Upper lobe of left lung (tissue), 6 donors: Measurements from ENCODE around the gene L3MBTL3. TPM values are rescaled to one million over a fixed set of nuclear protein-coding genes. Genes with fewer than 3 reads are reported as not detected.

Experiments used
- ATAC-seq, 2 donors: fragments of 200-7000 bp; cut with Tn5 transposase; one replicate each; pipeline ENCODE4 v1.9.1; 2022; ENCODE audit warnings: mild to moderate bottlenecking in 2 of 2, moderate library complexity in 2 of 2; ENCODE audit not compliant: low FRiP score in 2 of 2
- DNase-seq, 2 donors: peaks; one replicate each; pipeline ENCODE4 v3.0.0-alpha.2; 2019 to 2020
- H3K27ac ChIP-seq, 4 donors: fragments of 200-600 bp; sonication (generic); one replicate each; pipeline ENCODE4 v1.5.1; 2016 to 2019
- H3K27me3 ChIP-seq, 4 donors: fragments of 200-600 bp; sonication (generic); one replicate each; pipeline ENCODE4 v1.5.1; 2017 to 2019
- H3K36me3 ChIP-seq, 4 donors: fragments of 200-600 bp; sonication (generic); one replicate each; pipeline ENCODE4 v1.5.1; 2016 to 2019
- H3K4me1 ChIP-seq, 4 donors: fragments of 200-600 bp; sonication (generic); one replicate each; pipeline ENCODE4 v1.5.1; 2018 to 2019
- H3K4me3 ChIP-seq, 4 donors: fragments of 200-600 bp; sonication (generic); one replicate each; pipeline ENCODE4 v1.5.1; 2017 to 2019; ENCODE audit warnings: mild to moderate bottlenecking in 2 of 4, moderate library complexity in 1 of 4
- H3K9me3 ChIP-seq, 4 donors: fragments of 200-600 bp; sonication (generic); one replicate each; pipeline ENCODE4 v1.5.1; 2018 to 2019
- CTCF ChIP-seq, 6 experiments: fragments of 450-650 bp in 4 of 6; fragments of 200-600 bp in 2 of 6; sonication (generic) in 2 of 6; IDR thresholded peaks; one replicate each; pipeline ENCODE4 v1.5.1; 2016 to 2019; ENCODE audit warnings: antibody characterized with exemption in 6 of 6
- EP300 ChIP-seq, 4 donors: sonication (generic); formaldehyde crosslinking; IDR thresholded peaks; one replicate each; pipeline ENCODE4 v1.5.1; 2017; ENCODE audit warnings: antibody characterized with exemption in 4 of 4, control low read depth in 2 of 4
- POLR2A ChIP-seq, 4 donors: fragments of 450-650 bp; IDR thresholded peaks; one replicate each; pipeline ENCODE4 v1.5.1; 2016 to 2017; ENCODE audit warnings: antibody characterized with exemption in 4 of 4, mild to moderate bottlenecking in 2 of 4
- POLR2AphosphoS5 ChIP-seq, 2 donors: sonication (generic); formaldehyde crosslinking; IDR thresholded peaks; one replicate each; pipeline ENCODE4 v1.5.1; 2017; ENCODE audit warnings: antibody characterized with exemption in 2 of 2
- WGBS, 2 donors: methylation state at CpG; one replicate each; pipeline ENCODE4 v1.1.5; 2017 to 2018; 5-methylcytosine and 5-hydroxymethylcytosine counted together
- total RNA-seq, 6 donors: library from RNA; depleted of rRNA in 4 of 6; stranded (reverse); fragments of >200 nt in 4 of 6; gene quantifications; one replicate each; pipeline versions ENCODE4 v1.1.0 to v1.2.1, GENCODE V29; 2016 to 2021
- donor health status: DM: no; HTN: no; CAD: no; lungs with moderate emphysema.
- donor health status: DM: no; HTN: yes; CAD: no; lungs with severe emphysema.

Gene L3MBTL3
- total RNA-seq, 6 donors from 2014 or later = 3.2 to 9.3 (median 6.5) TPM

GRCh38 chr6:130047088-130047995 lies 29.0 kb downstream of the L3MBTL3 start:
- no peak for TF ChIP-seq CTCF (IDR thresholded peaks at IDR 0.05)
- no peak for TF ChIP-seq EP300 (IDR thresholded peaks at IDR 0.05)
- TF ChIP-seq POLR2AphosphoS5 (IDR thresholded peaks at IDR 0.05) = no peak
- TF ChIP-seq POLR2A (IDR thresholded peaks at IDR 0.05) = no peak
- no peak for DNase-seq
- Histone ChIP-seq H3K36me3 (peaks cover 0 to 23% (median 3%) of the 10 kb centered on the region in 4 donors), H3K27me3 (no peaks in the 10 kb centered on the region), H3K4me3 (no peak overlapping the region), H3K9me3 (no peaks in the 10 kb centered on the region), H3K27ac (no peak overlapping the region), H3K4me1 (no peaks in the 10 kb centered on the region)
- no peak for ATAC-seq
- WGBS, 2 donors = 82 to 88% methylated on average over 4 of the region's 4 CpGs

- no peaks in the 10 kb centered on the region for H3K27me3 ChIP-seq
- H3K9me3 ChIP-seq = no peaks in the 10 kb centered on the region
- DNase-seq (no peak), ATAC-seq (no peak)
- no peak for TF ChIP-seq CTCF (IDR thresholded peaks at IDR 0.05)
- H3K4me3 ChIP-seq = no peak overlapping the region
- 89 to 94% methylated on average over 2 of the region's 2 CpGs for WGBS, 2 donors
- no peak overlapping the region for H3K27ac ChIP-seq
- H3K36me3 ChIP-seq = peaks cover 0 to 43% (median 3%) of the 10 kb centered on the region in 4 donors
- H3K4me1 ChIP-seq = no peaks in the 10 kb centered on the region
Measured at GRCh38 chr6:130050230-130050629, 31.8 kb downstream of the L3MBTL3 start.

- ATAC-seq (no peak), DNase-seq (no peak)
- Histone ChIP-seq H3K27ac (no peak overlapping the region), H3K36me3 (peaks cover 0 to 64% (median 7%) of the 10 kb centered on the region in 4 donors), H3K27me3 (no peaks in the 10 kb centered on the region), H3K9me3 (no peaks in the 10 kb centered on the region), H3K4me3 (no peak overlapping the region), H3K4me1 (no peaks in the 10 kb centered on the region)
- WGBS, 2 donors = 91 to 96% methylated on average over 7 of the region's 7 CpGs
- no peak for TF ChIP-seq POLR2A (IDR thresholded peaks at IDR 0.05)
- TF ChIP-seq CTCF (IDR thresholded peaks at IDR 0.05) = no peak
- no peak for TF ChIP-seq EP300 (IDR thresholded peaks at IDR 0.05)
- TF ChIP-seq POLR2AphosphoS5 (IDR thresholded peaks at IDR 0.05) = no peak
Measured at GRCh38 chr6:130054725-130055124, 36.3 kb downstream of the L3MBTL3 start.

DNA sequence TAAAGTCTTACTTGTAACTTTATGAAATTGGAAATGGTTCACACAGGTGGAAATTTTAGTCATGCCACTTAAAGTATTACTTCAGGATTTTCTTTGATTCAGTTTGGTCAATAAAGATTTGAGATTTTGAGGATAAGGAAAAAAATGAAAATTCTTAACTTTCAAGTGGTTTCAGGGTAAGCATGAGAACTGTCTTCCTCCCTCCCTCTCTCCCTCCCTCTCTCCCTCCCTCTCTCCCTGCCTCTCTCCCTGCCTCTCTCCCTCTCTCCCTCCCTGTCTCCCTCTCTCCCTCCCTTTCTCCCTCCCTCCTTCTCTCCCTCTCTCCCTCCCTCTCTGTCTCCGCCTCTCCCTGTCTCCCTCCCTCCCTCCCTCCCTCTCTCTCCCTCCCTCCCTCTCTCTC lies 36.9 kb downstream of the L3MBTL3 start:
- no peaks in the 10 kb centered on the region for H3K9me3 ChIP-seq
- no peak for ATAC-seq
- no peak overlapping the region for H3K4me3 ChIP-seq
- TF ChIP-seq POLR2AphosphoS5 (IDR thresholded peaks at IDR 0.05) (no peak), EP300 (IDR thresholded peaks at IDR 0.05) (no peak), CTCF (IDR thresholded peaks at IDR 0.05) (no peak), POLR2A (IDR thresholded peaks at IDR 0.05) (no peak)
- peaks cover 0 to 64% (median 7%) of the 10 kb centered on the region in 4 donors for H3K36me3 ChIP-seq
- no peak overlapping the region for H3K27ac ChIP-seq
- no peaks in the 10 kb centered on the region for H3K27me3 ChIP-seq
- DNase-seq = no peak
- no peaks in the 10 kb centered on the region for H3K4me1 ChIP-seq
- WGBS, 2 donors = 100% methylated on average over 1 of the region's 1 CpG; no CpG with 5 or more reads in 1 of the 2 donors

DNA sequence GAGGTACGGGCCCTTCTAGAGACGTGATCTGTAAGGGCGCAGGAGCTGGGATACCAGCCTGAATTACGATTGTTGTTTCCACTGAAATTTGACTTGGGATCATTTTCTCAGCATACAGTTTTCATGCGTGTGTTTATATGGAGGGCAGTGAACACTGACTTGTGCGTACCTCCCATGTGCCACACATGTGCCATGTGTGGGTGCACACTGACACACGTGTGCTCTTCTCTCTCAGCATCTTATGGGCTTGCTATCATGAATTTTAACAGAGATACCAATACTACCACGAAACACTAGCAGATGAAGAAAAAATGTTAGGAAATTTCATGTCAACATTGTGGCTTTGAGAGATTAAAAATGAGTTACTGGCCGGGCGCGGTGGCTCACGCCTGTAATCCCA lies 39.1 kb downstream of the L3MBTL3 start:
- Histone ChIP-seq H3K4me3 (no peak overlapping the region), H3K9me3 (no peaks in the 10 kb centered on the region), H3K27me3 (no peaks in the 10 kb centered on the region), H3K4me1 (no peaks in the 10 kb centered on the region), H3K27ac (no peak overlapping the region), H3K36me3 (peaks cover 0 to 62% (median 4%) of the 10 kb centered on the region in 4 donors)
- ATAC-seq (no peak), DNase-seq (no peak)
- WGBS, 2 donors = 92 to 97% methylated on average over 12 of the region's 12 CpGs
- no peak for TF ChIP-seq CTCF (IDR thresholded peaks at IDR 0.05)
- no peak for TF ChIP-seq EP300 (IDR thresholded peaks at IDR 0.05)
- TF ChIP-seq POLR2AphosphoS5 (IDR thresholded peaks at IDR 0.05) = no peak
- TF ChIP-seq POLR2A (IDR thresholded peaks at IDR 0.05) = no peak
